ENCODE data around the gene BBS12.

Gene BBS12

DNA sequence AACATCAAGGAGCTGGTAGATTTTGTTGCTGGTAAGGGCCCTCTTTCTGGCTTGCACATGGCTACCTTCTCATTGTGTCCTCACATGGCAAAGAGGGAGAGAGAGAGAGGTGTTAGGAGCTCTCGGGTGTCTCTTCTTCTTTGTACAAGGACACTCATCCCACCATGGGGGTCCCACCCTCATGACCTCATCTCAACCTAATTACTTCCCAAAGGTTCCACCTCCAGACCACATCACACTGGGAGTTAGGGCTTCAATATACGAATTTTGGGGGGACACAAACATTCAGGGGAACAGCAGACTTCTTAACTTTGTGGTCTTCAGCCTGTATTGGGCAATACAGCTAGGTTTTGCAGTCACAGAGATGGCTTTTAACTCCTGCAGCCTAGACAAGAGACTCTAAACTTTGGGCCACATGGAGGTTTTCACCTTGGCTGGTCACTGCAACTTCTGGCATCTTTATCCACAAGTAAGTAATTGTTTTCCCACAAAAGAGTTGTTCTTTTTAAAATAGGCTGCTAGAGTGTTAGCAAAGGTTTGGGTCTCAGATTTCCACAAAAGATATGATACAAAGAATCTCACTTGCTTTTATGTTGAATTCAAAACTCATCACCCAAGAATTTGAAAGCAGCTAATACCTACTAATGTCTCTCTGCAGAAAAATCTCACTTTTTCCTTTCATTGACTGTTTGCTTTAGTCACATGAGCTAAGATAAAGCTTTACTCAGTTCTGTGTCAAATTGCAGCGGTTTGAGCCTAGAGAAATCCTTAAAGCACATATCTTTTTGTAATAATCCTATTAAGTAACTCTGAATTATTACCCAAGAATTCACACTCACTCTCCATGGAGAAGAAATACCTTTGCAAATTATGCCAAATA is 39.6 kb upstream of the BBS12 start:
- H3K4me3 ChIP-seq (ENCODE audit: low read depth, low read length): no peak overlapping the region
- TF ChIP-seq, protein P1, sequence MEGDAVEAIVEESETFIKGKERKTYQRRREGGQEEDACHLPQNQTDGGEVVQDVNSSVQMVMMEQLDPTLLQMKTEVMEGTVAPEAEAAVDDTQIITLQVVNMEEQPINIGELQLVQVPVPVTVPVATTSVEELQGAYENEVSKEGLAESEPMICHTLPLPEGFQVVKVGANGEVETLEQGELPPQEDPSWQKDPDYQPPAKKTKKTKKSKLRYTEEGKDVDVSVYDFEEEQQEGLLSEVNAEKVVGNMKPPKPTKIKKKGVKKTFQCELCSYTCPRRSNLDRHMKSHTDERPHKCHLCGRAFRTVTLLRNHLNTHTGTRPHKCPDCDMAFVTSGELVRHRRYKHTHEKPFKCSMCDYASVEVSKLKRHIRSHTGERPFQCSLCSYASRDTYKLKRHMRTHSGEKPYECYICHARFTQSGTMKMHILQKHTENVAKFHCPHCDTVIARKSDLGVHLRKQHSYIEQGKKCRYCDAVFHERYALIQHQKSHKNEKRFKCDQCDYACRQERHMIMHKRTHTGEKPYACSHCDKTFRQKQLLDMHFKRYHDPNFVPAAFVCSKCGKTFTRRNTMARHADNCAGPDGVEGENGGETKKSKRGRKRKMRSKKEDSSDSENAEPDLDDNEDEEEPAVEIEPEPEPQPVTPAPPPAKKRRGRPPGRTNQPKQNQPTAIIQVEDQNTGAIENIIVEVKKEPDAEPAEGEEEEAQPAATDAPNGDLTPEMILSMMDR (IDR thresholded peaks at IDR 0.05; ENCODE audit: borderline replicate concordance, insufficient read depth, low read depth, low read length): no peak

DNA sequence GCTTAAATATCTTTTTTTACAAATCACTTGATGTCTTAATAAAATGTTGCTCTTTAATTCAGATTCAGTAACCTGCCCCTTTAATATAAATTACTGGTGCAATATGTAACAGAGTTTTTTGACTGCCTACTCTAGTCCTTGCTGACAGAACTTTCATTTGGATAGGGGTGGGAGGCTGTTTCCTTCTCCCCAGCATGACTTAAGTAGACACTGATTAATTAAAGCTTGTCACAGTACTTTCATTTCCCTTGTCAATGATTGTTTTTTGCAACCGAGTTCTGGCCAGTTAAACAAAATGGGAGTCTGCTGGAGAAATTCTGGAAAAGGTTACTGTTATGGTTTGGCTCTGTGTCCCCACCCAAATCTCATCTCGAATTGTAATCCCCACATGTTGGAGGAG is 37.3 kb upstream of the BBS12 start:
- TF ChIP-seq, protein P1 (IDR thresholded peaks at IDR 0.05; ENCODE audit: borderline replicate concordance, insufficient read depth, low read depth, low read length): no peak

DNA sequence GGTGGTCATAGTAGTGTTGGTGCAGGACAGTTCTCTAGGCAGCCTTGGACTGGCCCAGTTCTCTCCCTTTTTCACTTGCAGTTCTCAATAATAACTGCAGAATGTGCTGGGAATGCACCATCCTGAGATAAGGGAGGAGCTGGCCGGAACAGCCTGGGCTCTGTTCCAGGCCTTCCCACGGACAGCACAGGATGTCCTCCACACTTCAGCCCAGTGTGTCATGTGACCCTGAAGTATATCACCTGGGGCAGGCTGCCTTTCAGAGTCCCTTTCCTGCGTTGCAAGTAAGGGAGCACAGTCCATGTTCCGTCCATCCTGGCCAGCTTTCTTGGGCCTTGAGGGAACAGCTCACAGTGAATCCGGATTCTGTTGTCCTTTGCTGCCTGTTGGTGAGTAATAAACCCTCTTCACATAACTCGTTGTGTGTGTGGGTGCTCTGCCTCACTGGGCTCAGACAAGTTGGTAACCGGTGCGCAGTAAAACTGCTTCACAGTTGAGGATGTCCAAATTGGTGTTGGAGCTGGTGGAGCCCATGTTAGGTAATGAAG is 32.3 kb upstream of the BBS12 start:
- H3K4me3 ChIP-seq (ENCODE audit: low read depth, low read length): no peak overlapping the region

More for the DNA sequence above, 37.3 kb upstream of the BBS12 start:
- no peak overlapping the region for H3K4me3 ChIP-seq (ENCODE audit: low read depth, low read length)

DNA sequence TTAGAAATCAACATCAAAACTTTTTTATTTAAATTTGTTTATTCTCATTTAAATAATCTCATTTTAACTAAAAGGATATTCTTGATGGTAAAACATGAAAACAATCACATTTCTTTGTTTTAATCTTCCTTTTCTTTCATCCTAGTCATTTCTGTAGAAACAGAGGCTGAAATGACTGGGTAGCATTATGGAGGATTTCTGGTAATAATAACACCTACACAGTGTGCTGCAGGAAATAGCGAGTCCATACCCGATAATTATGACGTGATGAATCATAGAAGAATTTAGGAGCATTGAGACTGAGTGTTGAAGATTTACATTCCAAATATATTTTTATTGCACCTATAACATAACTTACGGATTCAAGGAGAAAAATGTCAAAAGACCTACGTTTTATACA is 31.4 kb upstream of the BBS12 start:
- no peak overlapping the region for H3K4me3 ChIP-seq (ENCODE audit: low read depth, low read length)
- TF ChIP-seq, protein P1 (IDR thresholded peaks at IDR 0.05; ENCODE audit: borderline replicate concordance, insufficient read depth, low read depth, low read length): no peak

More for the DNA sequence above, 32.3 kb upstream of the BBS12 start:
- TF ChIP-seq, protein P1 (IDR thresholded peaks at IDR 0.05; ENCODE audit: borderline replicate concordance, insufficient read depth, low read depth, low read length): no peak

DNA sequence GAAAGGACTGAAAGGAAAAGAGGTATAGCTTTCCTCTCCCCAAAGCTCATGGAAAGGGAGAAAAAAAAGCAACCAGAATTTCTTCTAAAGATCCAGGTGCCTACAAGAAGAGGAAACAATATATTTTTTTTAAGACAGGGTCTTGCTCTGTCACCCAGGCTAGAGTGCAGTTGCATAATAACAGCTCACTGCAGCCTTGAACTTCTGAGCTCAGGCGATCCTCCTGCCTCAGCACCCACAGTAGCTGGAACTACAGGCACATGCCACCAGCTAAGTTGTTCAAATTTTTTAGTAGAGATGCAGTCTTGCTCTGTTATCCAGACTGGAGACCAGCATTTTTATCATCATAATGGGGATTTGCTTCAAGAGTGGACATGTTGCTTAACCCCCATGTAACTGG is 30.5 kb upstream of the BBS12 start:
- TF ChIP-seq, protein P1 (IDR thresholded peaks at IDR 0.05; ENCODE audit: borderline replicate concordance, insufficient read depth, low read depth, low read length): no peak

DNA sequence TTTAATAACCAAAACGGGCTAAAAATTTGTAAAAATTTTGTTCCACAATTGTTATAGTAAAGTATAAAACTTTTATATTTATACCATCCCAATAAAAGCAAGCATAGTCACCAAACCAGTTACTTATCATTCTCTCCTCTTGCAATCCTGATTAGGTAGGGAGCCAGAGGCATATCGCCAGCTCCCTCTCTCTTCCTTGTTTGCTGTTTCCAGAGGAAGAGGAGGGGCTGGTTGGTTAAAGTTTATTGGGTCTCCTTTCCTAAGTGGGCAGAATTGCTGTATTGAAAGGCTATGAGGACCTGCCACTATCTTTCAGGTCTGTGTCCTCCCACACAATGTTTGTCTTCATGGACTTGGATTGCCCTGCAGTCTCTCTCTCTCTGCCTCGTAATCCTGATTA is 29.6 kb upstream of the BBS12 start:
- no peak overlapping the region for H3K4me3 ChIP-seq (ENCODE audit: low read depth, low read length)
- TF ChIP-seq, protein P1 (IDR thresholded peaks at IDR 0.05; ENCODE audit: borderline replicate concordance, insufficient read depth, low read depth, low read length): no peak

More for the DNA sequence above, 30.5 kb upstream of the BBS12 start:
- no peak overlapping the region for H3K4me3 ChIP-seq (ENCODE audit: low read depth, low read length)

DNA sequence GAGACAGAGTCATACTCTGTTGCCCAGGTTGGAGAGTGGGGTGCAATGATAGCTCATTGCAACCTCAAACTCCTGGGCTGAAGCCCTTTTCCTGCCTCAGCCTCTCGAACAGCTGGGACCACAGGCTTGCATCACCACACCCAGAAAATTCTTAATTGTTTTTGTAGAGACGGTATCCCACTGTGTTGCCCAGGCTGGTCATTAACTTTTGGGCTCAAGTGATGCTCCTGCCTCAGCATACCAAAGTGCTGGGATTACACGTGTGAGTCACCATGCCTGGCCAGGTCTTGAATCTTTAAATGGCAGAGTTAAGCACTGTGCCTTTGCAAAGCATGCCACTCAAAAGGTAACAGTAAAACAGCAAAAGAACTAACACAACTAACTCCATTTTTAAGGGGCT is 28.6 kb upstream of the BBS12 start:
- H3K4me3 ChIP-seq (ENCODE audit: low read depth, low read length): no peak overlapping the region
- TF ChIP-seq, protein P1 (IDR thresholded peaks at IDR 0.05; ENCODE audit: borderline replicate concordance, insufficient read depth, low read depth, low read length): no peak

All from GM12875 (cell line).